Natural killer cell (primary cell): ENCODE data around the gene KISS1R. TPM values are rescaled to one million over a fixed set of nuclear protein-coding genes. Genes with fewer than 3 reads are reported as not detected.
"Not testable (repeated sequence)": the region's sequence is repeated elsewhere in the genome, so short reads cannot be mapped to it uniquely, and the experiment has no call there.

Experiments
- ATAC-seq, 3 donors: fragments of 150-1000 bp in 2 of 3; fragments of 200-7000 bp in 1 of 3; cut with Tn5 transposase; 1 replicate in 1 of 3; 2 replicates in 2 of 3; pipeline ENCODE4 v1.10.0; 2021; ENCODE audit warnings: mild to moderate bottlenecking in 2 of 3, moderate library complexity in 2 of 3
- DNase-seq, 2 donors: peaks; one replicate each; pipeline versions ENCODE4 v3.0.0 to v3.0.0-alpha.2; 2013 to 2021; ENCODE audit warnings: mixed read lengths in 1 of 2
- H3K27ac ChIP-seq: one replicate; pipeline ENCODE4 v1.5.1; 2013; ENCODE audit warnings: mild to moderate bottlenecking, low read length
- H3K27me3 ChIP-seq: one replicate; pipeline ENCODE4 v1.6.1; 2013; ENCODE audit warnings: low read length; ENCODE audit not compliant: control insufficient read depth, insufficient read depth
- H3K36me3 ChIP-seq: one replicate; pipeline ENCODE4 v1.6.1; 2013; ENCODE audit warnings: low read length; ENCODE audit not compliant: control insufficient read depth, insufficient read depth
- H3K4me1 ChIP-seq: one replicate; pipeline ENCODE4 v1.6.1; 2013; ENCODE audit warnings: low read length; ENCODE audit not compliant: control insufficient read depth, insufficient read depth
- H3K4me3 ChIP-seq: one replicate; pipeline ENCODE4 v1.5.1; 2013; ENCODE audit warnings: low read length
- H3K9me3 ChIP-seq: one replicate; pipeline ENCODE4 v1.6.1; 2013; ENCODE audit warnings: low read length; ENCODE audit not compliant: control insufficient read depth, insufficient read depth
- H3K27ac Mint-ChIP-seq, 2 donors: one replicate each; pipeline ENCODE4 v1.8.0; 2022; ENCODE audit warnings: mild to moderate bottlenecking in 2 of 2, mixed read lengths in 2 of 2, moderate library complexity in 1 of 2
- H3K27me3 Mint-ChIP-seq, 2 donors: one replicate each; pipeline ENCODE4 v1.8.0; 2022; ENCODE audit warnings: low read depth in 2 of 2, mixed read lengths in 2 of 2
- H3K36me3 Mint-ChIP-seq: one replicate; pipeline ENCODE4 v1.8.0; 2022; ENCODE audit warnings: mixed read lengths
- H3K4me1 Mint-ChIP-seq, 2 donors: one replicate each; pipeline ENCODE4 v1.8.0; 2022; ENCODE audit warnings: mixed read lengths in 2 of 2
- H3K4me3 Mint-ChIP-seq: one replicate; pipeline ENCODE4 v1.8.0; 2022; ENCODE audit warnings: mild to moderate bottlenecking, moderate library complexity, mixed read lengths
- H3K9me3 Mint-ChIP-seq, 2 donors: one replicate each; pipeline ENCODE4 v1.8.0; 2022; ENCODE audit warnings: mixed read lengths in 2 of 2
- CTCF ChIP-seq: fragments of 200-600 bp; IDR thresholded peaks from one replicate; pipeline ENCODE4 v1.8.0; 2022; ENCODE audit warnings: antibody characterized with exemption
- WGBS: methylation state at CpG from one replicate; pipeline ENCODE4 v1.1.7; 2013; ENCODE audit warnings: missing lambda C conversion rate; ENCODE audit not compliant: insufficient coverage; 5-methylcytosine and 5-hydroxymethylcytosine counted together
- intact Hi-C: fragments of 100-400 bp; cut with micrococcal nuclease; formaldehyde crosslinking; loops from one replicate; pipeline ENCODE4 v1.14.2; 2022
- total RNA-seq, 4 donors: library from RNA; stranded (reverse); fragments of 120-200 nt in 1 of 4; gene quantifications; one replicate each; pipeline versions ENCODE4 v1.2.3 to v1.2.4, GENCODE V29; 2013 to 2022

Gene KISS1R
- total RNA-seq, 3 donors from 2014 or later (not counting 1 experiment from before 2014, with no cell fraction given) = 0.31 TPM; not detected in 2

GRCh38 chr19:890831-891230, 26.3 kb upstream of the KISS1R start:
- intact Hi-C loops = no loop called here
- ATAC-seq = no peak
- no peak overlapping the region for H3K27ac ChIP-seq
- peak overlapping the region; percentile 83 for H3K4me3 Mint-ChIP-seq
- no peaks in the 10 kb centered on the region for H3K9me3 ChIP-seq
- no peaks in the 10 kb centered on the region for H3K9me3 Mint-ChIP-seq
- peaks cover 57% of the 10 kb centered on the region for H3K4me1 ChIP-seq
- no peak for DNase-seq
- H3K36me3 ChIP-seq = peaks cover 23% of the 10 kb centered on the region
- H3K36me3 Mint-ChIP-seq = no peaks in the 10 kb centered on the region
- no peak overlapping the region for H3K4me3 ChIP-seq
- no peaks in the 10 kb centered on the region for H3K27me3 ChIP-seq
- H3K4me1 Mint-ChIP-seq = peaks cover 9 to 25% of the 10 kb centered on the region in 2 donors
- WGBS = 97% methylated on average over 18 of the region's 18 CpGs
- TF ChIP-seq CTCF = no peak
- H3K27ac Mint-ChIP-seq = peak overlapping the region in 1 of 2 donors; percentile 84
- no peaks in the 10 kb centered on the region for H3K27me3 Mint-ChIP-seq

GRCh38 chr19:891421-892200, 25.5 kb upstream of the KISS1R start:
- H3K9me3 ChIP-seq, DNase-seq, intact Hi-C loops, H3K36me3 Mint-ChIP-seq, H3K9me3 Mint-ChIP-seq, H3K27me3 ChIP-seq, H3K4me3 ChIP-seq, H3K27me3 Mint-ChIP-seq, ATAC-seq: not testable (repeated sequence)
- Mint-ChIP-seq H3K4me3 (peak overlapping the region; percentile 86), H3K27ac (peak overlapping the region; percentile 99), H3K4me1 (peaks cover 9 to 30% of the 10 kb centered on the region in 2 donors)
- Histone ChIP-seq H3K4me1 (peaks cover 53% of the 10 kb centered on the region), H3K27ac (peak overlapping the region; percentile 98), H3K36me3 (peaks cover 18% of the 10 kb centered on the region)
- 84% methylated on average over 50 of the region's 50 CpGs for WGBS

GRCh38 chr19:892243-892893, 24.8 kb upstream of the KISS1R start:
- WGBS = 4% methylated on average over 26 of the region's 27 CpGs
- H3K27ac Mint-ChIP-seq = peak overlapping the region; percentile 99
- peak overlapping the region; percentile 86 for H3K4me3 Mint-ChIP-seq
- Histone ChIP-seq H3K27me3 (no peaks in the 10 kb centered on the region), H3K27ac (peak overlapping the region; percentile 98), H3K4me1 (peaks cover 46% of the 10 kb centered on the region), H3K9me3 (no peaks in the 10 kb centered on the region), H3K36me3 (peaks cover 20% of the 10 kb centered on the region), H3K4me3 (peak overlapping the region; percentile 61)
- DNase-seq (peak in 1 of 2 donors; percentile 26), ATAC-seq (no peak)
- intact Hi-C loops = no loop called here
- no peaks in the 10 kb centered on the region for H3K9me3 Mint-ChIP-seq
- peaks cover 9 to 30% of the 10 kb centered on the region in 2 donors for H3K4me1 Mint-ChIP-seq
- H3K27me3 Mint-ChIP-seq = no peaks in the 10 kb centered on the region
- H3K36me3 Mint-ChIP-seq = no peaks in the 10 kb centered on the region
- no peak for TF ChIP-seq CTCF
